HuH-7.5 (cell line): Measurements from ENCODE around the gene EOLA2.
"Not testable (repeated sequence)": the region's sequence is repeated elsewhere in the genome, so short reads cannot be mapped to it uniquely, and the experiment has no call there.

Experiments
- DNase-seq: peaks from one replicate; pipeline ENCODE4 v3.0.0; 2011; ENCODE audit warnings: low spot score

Gene EOLA2

DNA sequence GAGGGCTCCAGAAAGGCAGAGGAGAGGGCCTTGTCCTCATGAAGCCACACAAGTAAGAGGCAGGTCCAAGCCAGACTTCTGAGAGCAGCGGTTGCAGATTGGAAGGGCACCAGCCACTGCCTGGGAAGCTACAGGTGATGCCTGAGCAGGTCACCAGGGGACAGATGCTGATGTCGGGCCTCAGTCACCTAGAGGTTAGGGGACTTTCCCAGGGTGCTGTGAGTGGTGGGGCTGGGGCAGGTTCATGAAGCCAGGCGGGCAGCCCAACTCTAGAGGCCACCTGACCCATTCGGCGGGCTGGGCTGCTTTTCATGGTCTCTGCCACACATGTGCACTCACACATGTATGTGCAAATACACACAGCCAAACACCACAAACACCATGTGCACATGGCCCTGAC is 5.3 kb downstream of the EOLA2 start:
- DNase-seq, result not testable (repeated sequence)

DNA sequence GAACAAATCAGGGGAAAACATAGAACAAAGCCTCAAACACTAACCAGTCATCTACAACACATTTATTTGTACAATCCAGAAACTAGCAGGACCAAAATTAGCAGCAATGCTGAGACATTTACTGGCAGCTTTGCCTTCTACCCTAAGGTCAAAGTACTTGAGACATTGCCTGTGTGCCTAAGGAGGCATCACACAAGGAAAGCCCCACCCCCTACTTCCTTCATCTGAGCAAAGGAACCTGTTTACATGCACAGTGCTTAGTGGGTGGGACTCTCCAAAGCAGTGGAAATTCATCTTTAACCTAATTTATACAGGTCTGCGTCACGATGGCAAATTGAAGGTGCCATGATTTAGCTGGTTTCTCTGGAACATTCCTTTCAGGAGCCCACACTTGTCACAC is 6.1 kb downstream of the EOLA2 start:
- DNase-seq, result not testable (repeated sequence)

DNA sequence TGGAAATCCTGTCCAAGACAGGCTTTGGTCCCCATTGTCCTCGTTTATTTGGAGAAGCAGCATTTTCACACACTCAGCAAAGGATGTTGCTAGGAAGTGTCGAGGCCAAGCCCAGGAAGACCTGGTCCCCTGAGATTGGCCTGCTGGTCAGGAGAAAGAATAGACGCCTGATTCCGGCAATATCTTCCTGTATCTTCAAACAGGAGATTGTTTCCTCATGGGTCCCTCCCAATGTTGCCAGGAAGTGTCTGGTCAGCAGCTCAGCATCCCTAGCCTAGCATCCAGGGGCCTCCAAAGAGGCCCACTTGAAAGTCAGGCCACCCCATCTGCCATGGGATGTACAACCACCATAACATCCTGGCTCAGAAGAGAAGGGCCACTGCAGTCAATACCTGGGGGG is 6.9 kb downstream of the EOLA2 start:
- DNase-seq, result not testable (repeated sequence)

DNA sequence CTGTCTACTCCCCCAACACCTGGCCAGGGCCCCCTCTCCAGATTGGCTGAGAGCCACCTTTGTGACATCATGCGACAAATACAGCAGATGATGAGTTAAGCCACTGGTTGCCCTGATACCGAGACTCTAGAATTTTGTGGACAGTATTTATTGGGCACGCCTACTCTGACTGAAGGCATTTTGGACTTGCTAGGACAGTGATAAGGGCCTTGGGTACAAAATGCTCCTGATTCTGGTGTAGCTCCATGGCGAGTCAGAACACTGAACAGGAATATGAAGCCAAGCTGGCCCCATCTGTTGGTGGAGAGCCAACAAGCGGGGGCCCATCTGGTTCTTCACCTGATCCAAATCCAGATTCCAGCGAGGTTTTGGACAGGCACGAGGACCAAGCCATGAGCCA is 8.9 kb downstream of the EOLA2 start, which contains the start of gene HSFX4:
Gene HSFX4, plus strand, starts transcription at position 174 of the 400 bp plus-strand sequence. Its CDS starts 72 bp downstream, at position 246.
- DNase-seq, result not testable (repeated sequence)

DNA sequence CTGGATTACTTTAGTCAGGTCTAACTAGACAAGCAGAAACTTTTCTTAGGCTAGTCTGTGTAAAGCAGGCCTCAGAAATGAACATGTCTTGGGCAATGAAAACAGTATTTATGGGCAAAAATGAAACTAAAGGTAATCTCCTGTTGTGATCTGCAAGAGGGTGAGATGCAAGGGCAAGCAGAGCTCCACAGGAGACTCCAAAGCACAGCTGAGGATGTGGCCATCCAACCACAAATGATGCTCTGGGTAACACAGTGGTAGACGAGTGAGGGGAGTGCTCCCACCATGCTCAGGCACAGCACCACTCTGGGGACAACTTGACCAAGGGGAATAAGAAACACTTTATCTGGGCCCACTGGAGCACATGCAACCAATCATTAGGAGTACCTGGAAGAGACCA is 9.7 kb downstream of the EOLA2 start:
- DNase-seq, result not testable (repeated sequence)

DNA sequence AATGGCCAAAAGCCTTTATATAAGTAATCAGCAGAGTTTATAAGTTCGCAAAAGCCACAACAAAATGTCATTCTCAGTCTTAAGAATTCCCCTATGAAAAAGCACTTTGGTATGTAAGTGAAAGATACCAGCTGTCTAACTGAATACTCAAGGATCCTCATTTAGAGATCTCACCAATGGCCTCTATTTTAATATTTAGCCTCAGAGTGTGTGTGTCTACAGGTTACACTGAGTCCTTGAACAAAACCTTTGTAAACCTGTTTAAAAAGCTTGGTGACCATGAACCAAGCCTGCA is 10.4 kb downstream of the EOLA2 start:
- DNase-seq, result not testable (repeated sequence)

DNA sequence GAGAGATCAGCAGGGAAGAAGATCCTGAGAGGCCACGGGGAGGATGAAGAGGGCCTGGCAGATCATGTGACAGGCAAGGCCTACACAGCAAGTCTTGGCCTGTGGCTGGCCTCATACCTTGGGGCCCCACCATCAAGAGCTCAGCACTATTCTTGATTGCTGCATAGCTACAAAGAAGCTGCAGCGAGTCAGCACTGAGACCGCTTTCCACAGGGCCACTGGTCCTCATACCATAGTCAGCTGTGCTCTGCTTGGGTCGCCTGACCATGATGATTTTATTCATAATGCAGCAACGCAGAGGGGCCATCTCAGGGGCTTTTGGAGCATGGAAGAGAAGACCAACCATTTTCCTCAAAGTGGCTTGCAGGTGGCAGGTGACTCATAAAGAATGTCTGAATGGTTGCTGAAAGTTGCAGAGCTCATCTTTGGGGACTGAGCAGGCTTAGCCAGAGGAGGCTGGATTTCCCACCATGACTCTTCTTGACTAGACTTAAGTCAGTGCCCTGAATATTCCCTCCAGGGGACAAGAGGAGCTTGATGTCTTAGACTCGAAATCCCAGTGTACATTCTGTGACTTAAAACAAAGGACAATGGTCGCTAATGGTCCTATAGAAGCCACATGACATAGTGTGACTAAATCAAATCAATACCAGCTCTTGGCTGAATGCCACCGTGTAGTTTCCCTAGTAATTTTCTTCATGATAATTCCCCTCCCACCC is 10.9 kb downstream of the EOLA2 start:
- DNase-seq, result not testable (repeated sequence)

DNA sequence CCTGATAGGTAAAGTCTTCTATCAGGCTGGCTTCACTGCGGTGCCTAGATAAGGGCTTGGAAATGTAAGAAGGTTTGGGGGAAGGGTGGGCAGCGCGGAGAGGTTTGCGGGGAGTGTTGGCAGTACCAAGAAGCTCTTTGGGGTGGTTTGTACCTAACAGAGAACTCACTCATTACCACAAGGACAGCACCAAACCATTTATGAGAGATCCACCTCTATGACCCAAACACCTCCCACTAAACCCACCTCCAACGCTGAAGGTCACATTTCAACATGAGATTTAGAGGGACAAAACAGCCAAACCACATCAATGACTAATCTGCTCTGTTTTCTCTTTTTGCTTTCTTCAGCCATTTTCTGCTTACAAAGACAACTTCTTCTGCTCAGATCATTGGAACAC is 13.9 kb downstream of the EOLA2 start:
- not testable (repeated sequence) for DNase-seq

DNA sequence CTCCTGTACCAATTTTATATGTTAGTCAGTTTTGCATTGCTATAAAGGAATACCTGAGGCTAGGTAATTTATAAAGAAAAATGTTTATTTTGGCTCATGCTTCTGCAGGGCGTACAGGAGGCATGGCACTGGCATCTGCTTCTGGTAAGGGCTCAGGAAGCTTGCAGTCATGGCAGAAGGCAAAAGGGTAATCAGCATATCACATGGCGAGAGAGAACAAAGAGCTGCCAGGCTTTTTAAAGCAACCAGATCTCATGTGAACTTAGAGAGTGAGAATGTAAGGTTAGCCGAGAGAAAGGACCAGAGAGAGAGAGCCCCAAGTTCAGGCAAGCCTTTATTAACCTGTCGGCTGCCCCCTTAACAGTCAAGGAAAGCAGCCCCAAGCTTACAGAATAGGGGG is 14.5 kb downstream of the EOLA2 start:
- not testable (repeated sequence) for DNase-seq

DNA sequence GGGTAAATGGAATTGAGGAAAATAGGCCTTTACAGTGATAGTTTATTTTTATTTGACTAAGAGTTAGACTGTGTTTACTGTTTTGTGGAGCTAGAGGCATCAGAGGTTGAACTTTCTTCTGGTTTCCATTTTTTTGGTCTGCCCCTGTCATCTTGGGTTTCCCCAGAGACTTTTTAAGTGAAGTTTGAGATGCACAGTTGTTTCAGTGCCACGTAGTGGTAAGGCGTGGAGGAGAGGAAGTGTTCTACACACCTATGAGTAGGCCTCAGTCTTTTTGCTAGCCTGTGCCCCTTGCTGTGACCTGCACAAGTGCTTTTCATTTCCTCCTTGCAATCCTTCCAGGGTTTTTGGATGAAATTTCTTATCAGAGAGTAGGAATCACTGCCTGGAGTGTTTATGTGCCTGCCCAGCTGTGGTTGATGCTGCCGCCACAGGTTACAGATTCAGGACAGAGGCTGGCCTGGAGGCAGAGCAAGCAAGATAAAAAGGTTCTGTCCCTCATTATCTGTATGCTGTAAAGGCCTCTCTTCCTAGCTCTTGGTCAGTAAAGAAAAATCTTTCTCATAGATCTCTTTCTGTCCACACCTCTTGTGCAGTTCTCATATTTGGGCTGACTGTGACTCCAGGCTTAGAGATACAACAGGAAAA is 21.4 kb downstream of the EOLA2 start:
- DNase-seq, result no peak

DNA sequence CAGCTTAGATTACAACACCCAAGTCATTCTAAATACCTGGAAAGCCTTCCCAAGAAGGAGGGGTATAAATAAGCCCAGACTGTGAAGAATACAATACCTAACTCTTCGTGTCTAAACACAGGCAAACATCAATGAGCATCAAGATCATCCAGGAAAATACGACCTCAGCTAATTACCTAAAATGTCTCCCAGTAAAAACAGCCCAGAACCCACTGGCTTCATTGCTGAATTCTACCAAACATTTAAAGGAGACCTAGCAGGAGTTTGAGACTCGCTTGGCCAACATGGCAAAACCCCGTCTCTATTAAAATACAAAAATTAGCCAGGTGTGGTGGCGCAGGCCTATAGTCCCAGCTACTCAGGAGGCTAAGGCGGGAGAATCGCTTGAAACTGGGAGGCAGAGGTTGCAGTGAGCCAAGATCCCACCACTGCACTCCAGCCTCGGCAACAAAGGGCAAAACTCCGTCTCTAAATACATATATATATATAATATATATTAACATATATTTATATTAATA is 28.1 kb downstream of the EOLA2 start:
- no peak for DNase-seq

DNA sequence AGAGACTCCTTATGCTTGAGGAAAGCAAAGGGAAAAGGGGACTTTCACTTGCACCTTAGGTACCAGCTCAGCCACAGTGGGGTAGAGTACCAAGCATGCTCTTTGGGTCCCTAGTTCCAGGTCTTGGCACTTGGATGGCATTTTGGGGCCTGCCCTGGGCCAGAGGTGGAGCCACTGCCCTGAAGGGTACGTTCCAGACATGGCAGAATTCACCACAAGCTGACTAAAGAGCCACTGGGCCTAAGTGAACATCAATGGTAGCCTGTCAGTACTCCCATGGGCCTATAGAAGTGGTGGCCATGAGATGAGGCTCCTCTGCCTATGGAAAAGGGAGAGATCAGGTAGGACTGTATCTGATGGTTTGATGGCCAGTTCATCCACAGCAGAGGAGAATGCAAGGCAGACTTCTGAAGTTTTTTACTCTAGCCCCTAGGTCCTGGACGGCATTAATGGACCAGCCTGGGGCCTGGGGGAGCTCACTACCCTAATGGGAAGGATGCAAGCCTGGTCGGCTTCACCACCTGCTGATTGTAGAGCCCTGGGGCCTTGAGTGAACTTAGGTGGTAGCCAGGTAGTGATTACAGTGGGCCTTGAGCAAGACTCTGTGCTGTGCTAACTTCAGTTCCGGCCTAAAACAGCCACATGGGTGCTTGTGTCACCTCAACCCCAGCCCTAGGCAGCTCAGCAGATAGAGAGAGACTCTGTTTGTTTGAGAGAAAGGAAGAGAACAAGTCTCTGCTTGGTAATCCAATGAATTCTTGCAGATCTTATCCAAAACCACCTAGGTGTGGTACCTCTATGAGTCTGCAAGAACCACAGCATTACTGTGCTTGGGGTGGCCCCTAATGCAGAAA is 28.7 kb downstream of the EOLA2 start:
- DNase-seq, result no peak

DNA sequence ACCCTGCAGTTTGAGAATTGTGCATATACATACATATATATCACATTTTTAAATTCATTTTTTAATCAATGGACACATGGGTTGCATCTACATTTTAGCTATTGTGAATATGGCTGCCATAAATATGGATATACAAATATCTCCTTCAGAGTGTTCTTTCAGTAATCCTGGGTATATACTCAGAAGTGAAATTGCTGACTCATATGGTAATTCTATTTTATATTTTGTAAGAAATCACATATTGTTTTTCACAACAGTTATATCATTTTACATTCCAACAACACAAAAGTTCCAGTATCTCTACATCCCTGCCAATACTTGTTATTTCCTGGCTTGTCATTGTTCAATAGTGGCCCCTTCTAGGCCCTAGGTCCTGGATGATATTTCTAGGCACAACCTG is 29.6 kb downstream of the EOLA2 start:
- no peak for DNase-seq

DNA sequence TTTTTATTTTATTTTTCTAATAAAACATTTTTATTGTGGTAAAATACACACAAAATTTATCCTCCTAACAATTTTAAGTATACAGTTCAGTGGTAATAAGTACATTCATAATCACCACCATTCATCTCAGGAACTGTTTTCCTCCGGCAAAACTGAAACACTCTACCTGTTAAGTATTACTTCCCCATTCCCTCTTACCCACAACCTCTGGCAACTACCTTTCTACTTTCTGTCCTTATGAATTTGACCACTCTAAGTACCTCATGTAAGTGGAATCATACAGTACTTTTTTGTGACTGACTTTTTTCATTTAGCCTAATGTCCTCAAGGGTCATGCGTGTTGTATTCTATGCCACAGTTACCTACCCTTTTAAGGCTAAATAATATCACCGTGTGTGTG is 30.0 kb downstream of the EOLA2 start:
- no peak for DNase-seq

DNA sequence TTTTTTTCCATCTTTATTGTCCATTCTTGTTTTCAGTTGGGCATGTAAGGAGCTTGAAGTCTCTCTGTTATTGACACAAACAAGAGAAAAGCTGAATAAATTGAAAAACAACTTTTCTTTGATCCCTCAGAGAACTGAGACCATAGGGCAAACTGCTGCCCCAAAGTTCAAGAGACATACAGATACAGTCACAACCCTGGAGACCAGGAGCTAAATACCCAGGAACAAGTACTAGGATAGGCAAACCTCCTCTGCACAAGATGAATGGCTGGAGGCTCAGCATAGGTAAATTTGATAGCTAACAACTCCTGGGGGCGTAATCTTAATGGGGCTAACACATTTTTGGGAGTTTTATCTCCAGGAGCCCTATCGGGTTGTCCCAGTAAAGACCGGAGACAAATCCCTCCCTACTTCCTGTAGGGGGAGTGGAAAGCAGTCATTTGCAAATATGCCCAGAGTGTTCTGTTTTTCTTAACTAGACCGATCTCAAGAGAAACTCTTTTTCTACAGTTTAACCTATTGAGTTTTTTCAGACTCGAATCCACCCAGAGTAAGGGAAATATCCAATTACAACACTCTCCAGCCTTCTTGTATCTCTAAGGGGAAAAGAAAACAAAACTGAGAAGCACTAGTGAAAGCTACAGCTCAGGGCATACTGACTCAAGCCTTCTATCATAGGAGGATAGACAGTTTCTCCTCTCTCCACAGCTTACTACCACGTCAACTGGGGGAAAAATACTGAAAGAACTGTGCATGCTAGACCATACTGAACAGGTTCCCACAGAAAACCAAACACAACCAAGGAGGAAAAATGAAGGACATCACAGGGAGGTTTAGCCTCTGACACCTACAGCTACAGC is 34.2 kb downstream of the EOLA2 start:
- DNase-seq, result no peak

DNA sequence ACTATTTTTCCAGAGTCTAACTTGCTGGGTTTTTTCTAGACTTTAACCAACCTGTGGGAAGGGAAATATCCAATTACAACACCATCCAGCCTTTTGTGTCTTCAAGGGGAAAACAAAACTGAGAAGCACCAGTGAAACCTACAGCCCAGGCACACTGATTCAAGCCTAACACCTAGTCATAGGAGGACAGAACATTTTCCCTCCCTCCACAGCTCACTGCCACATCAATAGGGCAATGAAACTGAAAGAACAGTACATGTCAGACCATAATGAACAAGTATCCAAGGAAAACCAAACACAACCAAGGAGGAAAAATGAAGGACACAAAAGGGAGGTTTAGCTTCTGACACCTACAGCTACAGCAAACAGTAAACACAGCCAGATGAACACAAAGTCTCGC is 39.7 kb downstream of the EOLA2 start:
- no peak for DNase-seq

DNA sequence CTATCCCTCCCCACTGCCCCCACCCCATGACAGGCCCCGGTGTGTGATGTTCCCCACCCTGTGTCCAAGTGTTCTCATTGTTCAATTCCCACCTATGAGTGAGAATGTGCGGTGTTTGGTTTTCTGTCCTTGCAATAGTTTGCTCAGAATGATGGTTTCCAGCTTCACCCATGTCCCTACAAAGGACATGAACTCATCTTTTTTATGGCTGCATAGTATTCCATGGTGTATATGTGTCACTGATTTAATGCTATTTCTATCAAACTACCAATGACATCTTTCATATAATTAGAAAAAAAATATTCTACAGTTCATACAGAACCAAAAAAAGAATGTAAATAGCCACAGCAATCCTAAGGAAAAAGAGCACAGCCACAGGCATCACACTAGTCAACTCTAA is 47.5 kb downstream of the EOLA2 start:
- not testable (repeated sequence) for DNase-seq
